ENCODE results near the gene DGAT2L6. TPM values are rescaled to one million over a fixed set of nuclear protein-coding genes. Genes with fewer than 3 reads are reported as not detected.
A peak's percentile ranks its signal among the peaks of the same experiment; 100 is the strongest.

Gene DGAT2L6
- total RNA-seq, 1 experiment from 2014 or later = not detected

DNA sequence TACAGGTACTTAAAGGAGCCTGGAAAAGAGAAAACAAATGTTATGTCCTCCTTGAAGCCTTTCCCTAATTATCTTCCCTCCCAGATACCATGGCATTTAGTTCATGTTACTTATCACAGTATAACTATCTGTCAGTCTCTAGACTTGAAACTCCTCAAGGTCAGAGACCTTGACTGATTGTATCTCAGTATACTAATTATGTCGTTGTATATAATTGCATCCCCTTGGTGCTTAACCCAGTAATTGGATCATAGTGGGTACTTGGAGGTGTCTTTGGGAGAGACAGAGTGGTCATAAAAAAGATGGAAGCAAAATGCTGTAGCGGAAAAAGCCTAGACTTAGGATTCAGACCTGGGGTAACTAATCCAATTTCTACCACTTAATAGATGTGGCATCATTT lies 35.9 kb upstream of the DGAT2L6 start:
- Mint-ChIP-seq H3K27ac (no peak overlapping the region), H3K9me3 (no peaks in the 10 kb centered on the region), H3K27me3 (ENCODE audit: low read depth) (no peaks in the 10 kb centered on the region), H3K4me1 (no peaks in the 10 kb centered on the region), H3K4me3 (no peak overlapping the region), H3K36me3 (peaks cover 26% of the 10 kb centered on the region)
- TF ChIP-seq NFE2L1 (CRISPR knock-in tag; IDR thresholded peaks at IDR 0.05) = no peak
- no peak for TF ChIP-seq RELA (CRISPR knock-in tag; IDR thresholded peaks at IDR 0.05; ENCODE audit: borderline replicate concordance)
- ATAC-seq (no peak), DNase-seq (ENCODE audit: low spot score) (no peak)
- ChIA-PET POLR2A (interaction anchor here (0.7 kb wide), 1 partner anchor 109 kb away, joined by 3 read pairs; no protein-coding TSS in a partner anchor), CTCF (no interaction called here)

GRCh38 chrX:70166601-70167590 lies 10.4 kb upstream of the DGAT2L6 start:
- Mint-ChIP-seq H3K4me1 (peaks cover 38% of the 10 kb centered on the region), H3K27me3 (ENCODE audit: low read depth) (no peaks in the 10 kb centered on the region), H3K27ac (peak overlapping the region; percentile 59), H3K9me3 (no peaks in the 10 kb centered on the region), H3K4me3 (no peak overlapping the region), H3K36me3 (peaks cover 18% of the 10 kb centered on the region)
- DNase-seq (ENCODE audit: low spot score) (no peak), ATAC-seq (no peak; the same call in 1 of the 2 replicates)
- ChIA-PET POLR2A (no interaction called here), CTCF (interaction anchor here (1.3 to 1.6 kb wide), 2 partner anchors 34 to 96 kb away, joined by 3 to 4 read pairs; partner anchors contain the start of gene IGBP1)
- TF ChIP-seq ZNF671 (CRISPR knock-in tag; IDR thresholded peaks at IDR 0.05) = no peak
- no peak for TF ChIP-seq ZNF423 (CRISPR knock-in tag; IDR thresholded peaks at IDR 0.05)
- TF ChIP-seq, protein P1, sequence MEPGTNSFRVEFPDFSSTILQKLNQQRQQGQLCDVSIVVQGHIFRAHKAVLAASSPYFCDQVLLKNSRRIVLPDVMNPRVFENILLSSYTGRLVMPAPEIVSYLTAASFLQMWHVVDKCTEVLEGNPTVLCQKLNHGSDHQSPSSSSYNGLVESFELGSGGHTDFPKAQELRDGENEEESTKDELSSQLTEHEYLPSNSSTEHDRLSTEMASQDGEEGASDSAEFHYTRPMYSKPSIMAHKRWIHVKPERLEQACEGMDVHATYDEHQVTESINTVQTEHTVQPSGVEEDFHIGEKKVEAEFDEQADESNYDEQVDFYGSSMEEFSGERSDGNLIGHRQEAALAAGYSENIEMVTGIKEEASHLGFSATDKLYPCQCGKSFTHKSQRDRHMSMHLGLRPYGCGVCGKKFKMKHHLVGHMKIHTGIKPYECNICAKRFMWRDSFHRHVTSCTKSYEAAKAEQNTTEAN (CRISPR knock-in tag; IDR thresholded peaks at IDR 0.05) = no peak
- no peak for TF ChIP-seq ERG (CRISPR knock-in tag; IDR thresholded peaks at IDR 0.05)
- TF ChIP-seq, protein P2, sequence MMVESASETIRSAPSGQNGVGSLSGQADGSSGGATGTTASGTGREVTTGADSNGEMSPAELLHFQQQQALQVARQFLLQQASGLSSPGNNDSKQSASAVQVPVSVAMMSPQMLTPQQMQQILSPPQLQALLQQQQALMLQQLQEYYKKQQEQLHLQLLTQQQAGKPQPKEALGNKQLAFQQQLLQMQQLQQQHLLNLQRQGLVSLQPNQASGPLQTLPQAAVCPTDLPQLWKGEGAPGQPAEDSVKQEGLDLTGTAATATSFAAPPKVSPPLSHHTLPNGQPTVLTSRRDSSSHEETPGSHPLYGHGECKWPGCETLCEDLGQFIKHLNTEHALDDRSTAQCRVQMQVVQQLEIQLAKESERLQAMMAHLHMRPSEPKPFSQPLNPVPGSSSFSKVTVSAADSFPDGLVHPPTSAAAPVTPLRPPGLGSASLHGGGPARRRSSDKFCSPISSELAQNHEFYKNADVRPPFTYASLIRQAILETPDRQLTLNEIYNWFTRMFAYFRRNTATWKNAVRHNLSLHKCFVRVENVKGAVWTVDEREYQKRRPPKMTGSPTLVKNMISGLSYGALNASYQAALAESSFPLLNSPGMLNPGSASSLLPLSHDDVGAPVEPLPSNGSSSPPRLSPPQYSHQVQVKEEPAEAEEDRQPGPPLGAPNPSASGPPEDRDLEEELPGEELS (CRISPR knock-in tag; IDR thresholded peaks at IDR 0.05) = no peak
- no peak for TF ChIP-seq ZBTB21 (CRISPR knock-in tag; IDR thresholded peaks at IDR 0.05; ENCODE audit: borderline replicate concordance)
- no peak for TF ChIP-seq NFYB (CRISPR knock-in tag; conservative IDR thresholded peaks at IDR 0.05; ENCODE audit: low read depth)
- TF ChIP-seq RORB (CRISPR knock-in tag; IDR thresholded peaks at IDR 0.05) = no peak
- no peak for TF ChIP-seq NR1H2 (CRISPR knock-in tag; IDR thresholded peaks at IDR 0.05)
- TF ChIP-seq KAT7 (CRISPR knock-in tag; IDR thresholded peaks at IDR 0.05; ENCODE audit: borderline replicate concordance) = no peak
- TF ChIP-seq, protein P3, sequence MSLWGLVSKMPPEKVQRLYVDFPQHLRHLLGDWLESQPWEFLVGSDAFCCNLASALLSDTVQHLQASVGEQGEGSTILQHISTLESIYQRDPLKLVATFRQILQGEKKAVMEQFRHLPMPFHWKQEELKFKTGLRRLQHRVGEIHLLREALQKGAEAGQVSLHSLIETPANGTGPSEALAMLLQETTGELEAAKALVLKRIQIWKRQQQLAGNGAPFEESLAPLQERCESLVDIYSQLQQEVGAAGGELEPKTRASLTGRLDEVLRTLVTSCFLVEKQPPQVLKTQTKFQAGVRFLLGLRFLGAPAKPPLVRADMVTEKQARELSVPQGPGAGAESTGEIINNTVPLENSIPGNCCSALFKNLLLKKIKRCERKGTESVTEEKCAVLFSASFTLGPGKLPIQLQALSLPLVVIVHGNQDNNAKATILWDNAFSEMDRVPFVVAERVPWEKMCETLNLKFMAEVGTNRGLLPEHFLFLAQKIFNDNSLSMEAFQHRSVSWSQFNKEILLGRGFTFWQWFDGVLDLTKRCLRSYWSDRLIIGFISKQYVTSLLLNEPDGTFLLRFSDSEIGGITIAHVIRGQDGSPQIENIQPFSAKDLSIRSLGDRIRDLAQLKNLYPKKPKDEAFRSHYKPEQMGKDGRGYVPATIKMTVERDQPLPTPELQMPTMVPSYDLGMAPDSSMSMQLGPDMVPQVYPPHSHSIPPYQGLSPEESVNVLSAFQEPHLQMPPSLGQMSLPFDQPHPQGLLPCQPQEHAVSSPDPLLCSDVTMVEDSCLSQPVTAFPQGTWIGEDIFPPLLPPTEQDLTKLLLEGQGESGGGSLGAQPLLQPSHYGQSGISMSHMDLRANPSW (CRISPR knock-in tag; conservative IDR thresholded peaks at IDR 0.05; ENCODE audit: low read depth) = no peak
- TF ChIP-seq, protein P4, sequence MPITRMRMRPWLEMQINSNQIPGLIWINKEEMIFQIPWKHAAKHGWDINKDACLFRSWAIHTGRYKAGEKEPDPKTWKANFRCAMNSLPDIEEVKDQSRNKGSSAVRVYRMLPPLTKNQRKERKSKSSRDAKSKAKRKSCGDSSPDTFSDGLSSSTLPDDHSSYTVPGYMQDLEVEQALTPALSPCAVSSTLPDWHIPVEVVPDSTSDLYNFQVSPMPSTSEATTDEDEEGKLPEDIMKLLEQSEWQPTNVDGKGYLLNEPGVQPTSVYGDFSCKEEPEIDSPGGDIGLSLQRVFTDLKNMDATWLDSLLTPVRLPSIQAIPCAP (CRISPR knock-in tag; IDR thresholded peaks at IDR 0.05) = no peak
- TF ChIP-seq ZMAT4 (CRISPR knock-in tag; IDR thresholded peaks at IDR 0.05) = no peak
- TF ChIP-seq IRF2 (CRISPR knock-in tag; IDR thresholded peaks at IDR 0.05; ENCODE audit: borderline replicate concordance, low read depth) = no peak
- TF ChIP-seq SMAD3 (CRISPR knock-in tag; IDR thresholded peaks at IDR 0.05; ENCODE audit: borderline replicate concordance) = no peak
- no peak for TF ChIP-seq ZNF121 (CRISPR knock-in tag; IDR thresholded peaks at IDR 0.05)
- no peak for TF ChIP-seq MXD4 (CRISPR knock-in tag; IDR thresholded peaks at IDR 0.05; ENCODE audit: borderline replicate concordance)
- no peak for TF ChIP-seq FOXJ3 (CRISPR knock-in tag; IDR thresholded peaks at IDR 0.05; ENCODE audit: borderline replicate concordance)
- TF ChIP-seq ESRRA (CRISPR knock-in tag; IDR thresholded peaks at IDR 0.05; ENCODE audit: borderline replicate concordance) = no peak

Measured in WTC11 (cell line).